OCI-LY7 (cell line): ENCODE measurements around the gene OR10D3.

Experiments
- CTCF ChIP-seq: fragments of 200-600 bp; sonication (generic); conservative IDR thresholded peaks from 2 replicates; pipeline ENCODE4 v1.5.1; 2014; ENCODE audit warnings: mild to moderate bottlenecking, antibody characterized with exemption, low read length, moderate library complexity, mixed read lengths
- EZH2phosphoT487 ChIP-seq: fragments of 200-600 bp; sonication (generic); IDR thresholded peaks from 2 replicates; pipeline ENCODE4 v1.6.1; 2018; ENCODE audit warnings: low read depth, borderline replicate concordance, mild to moderate bottlenecking, mixed run types, antibody characterized with exemption, low read length, moderate library complexity, mixed read lengths

DNA sequence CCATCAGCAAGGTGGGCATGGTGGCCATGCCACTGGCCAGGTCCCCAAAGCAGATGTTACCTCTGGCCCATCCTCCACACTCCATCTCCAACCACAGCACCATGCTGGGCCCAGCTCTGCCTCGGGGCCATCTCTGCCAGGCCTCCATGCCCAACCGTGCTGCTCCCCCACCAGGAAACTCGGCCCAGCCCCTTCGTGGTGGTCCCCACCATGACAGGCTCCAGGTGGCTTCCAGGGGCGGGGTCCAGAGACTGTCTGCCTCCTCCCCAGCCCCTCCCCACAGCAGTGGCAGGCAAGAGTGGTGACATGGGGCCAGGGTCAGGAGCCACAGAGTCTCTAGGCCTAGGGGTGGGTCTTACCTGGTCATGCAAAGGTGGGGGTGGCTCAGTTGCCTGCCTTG lies 27.3 kb downstream of the OR10D3 start:
- TF ChIP-seq CTCF (no peak), EZH2phosphoT487 (no peak)
